Stimulated activated CD4-positive, alpha-beta T cell treated with anti-CD3 and anti-CD28 coated beads, Interleukin-1b, Interleukin-23, amount 100 ng/mL, for 1 hour (primary cell): ENCODE results near the gene UCK2.
"Not testable (repeated sequence)": the region's sequence is repeated elsewhere in the genome, so short reads cannot be mapped to it uniquely, and the experiment has no call there.

Experiments used
- DNase-seq, 2 donors: peaks; one replicate each; pipeline ENCODE4 v3.0.0-alpha.2; 2020; ENCODE audit warnings: low read depth in 2 of 2

Gene UCK2

GRCh38 chr1:165827268-165828102 lies at the start of gene UCK2:
Gene UCK2, plus strand, starts transcription at chr1:165827614. Its CDS starts 220 bp downstream, at chr1:165827834.
- DNase-seq, result peak in 1 of 2 donors; percentile 36

GRCh38 chr1:165778197-165778596 lies 49.2 kb upstream of the UCK2 start:
- DNase-seq, result not testable (repeated sequence)

GRCh38 chr1:165783519-165783918 lies 43.9 kb upstream of the UCK2 start:
- DNase-seq, result not testable (repeated sequence)

- DNase-seq, result no peak
Measured at GRCh38 chr1:165787741-165788140, 39.7 kb upstream of the UCK2 start.

- no peak for DNase-seq
Measured at GRCh38 chr1:165793951-165794350, 33.5 kb upstream of the UCK2 start.

- DNase-seq, result no peak
Measured at GRCh38 chr1:165795894-165796293, 31.5 kb upstream of the UCK2 start.

GRCh38 chr1:165799387-165799786 lies 28.0 kb upstream of the UCK2 start:
- DNase-seq, result no peak

GRCh38 chr1:165804513-165804912 lies 22.9 kb upstream of the UCK2 start:
- DNase-seq, result not testable (repeated sequence)

GRCh38 chr1:165807613-165808012 lies 19.8 kb upstream of the UCK2 start:
- DNase-seq, result no peak

- DNase-seq, result no peak
Measured at GRCh38 chr1:165815725-165816124, 11.7 kb upstream of the UCK2 start.

- DNase-seq, result no peak
Measured at GRCh38 chr1:165816157-165816556, 11.3 kb upstream of the UCK2 start.

- no peak for DNase-seq
Measured at GRCh38 chr1:165816826-165817497, 10.5 kb upstream of the UCK2 start.

GRCh38 chr1:165823552-165824268 lies 3.7 kb upstream of the UCK2 start:
- no peak for DNase-seq

GRCh38 chr1:165824269-165824643 lies 3.2 kb upstream of the UCK2 start:
- DNase-seq, result no peak

GRCh38 chr1:165826565-165827267 lies 698 bp upstream of the UCK2 start:
- DNase-seq, result no peak

- DNase-seq, result peak in 1 of 2 donors; percentile 27
Measured at GRCh38 chr1:165828103-165828668, 772 bp downstream of the UCK2 start.

- DNase-seq, result no peak
Measured at GRCh38 chr1:165828669-165829329, 1.4 kb downstream of the UCK2 start.

- DNase-seq, result no peak
Measured at GRCh38 chr1:165829888-165830287, 2.5 kb downstream of the UCK2 start.

GRCh38 chr1:165831146-165831545 lies 3.7 kb downstream of the UCK2 start:
- DNase-seq, result no peak

GRCh38 chr1:165832902-165833301 lies 5.5 kb downstream of the UCK2 start:
- DNase-seq, result no peak

- DNase-seq, result no peak
Measured at GRCh38 chr1:165833358-165833757, 5.9 kb downstream of the UCK2 start.
